ENCODE results near the gene MIB1.

DNA sequence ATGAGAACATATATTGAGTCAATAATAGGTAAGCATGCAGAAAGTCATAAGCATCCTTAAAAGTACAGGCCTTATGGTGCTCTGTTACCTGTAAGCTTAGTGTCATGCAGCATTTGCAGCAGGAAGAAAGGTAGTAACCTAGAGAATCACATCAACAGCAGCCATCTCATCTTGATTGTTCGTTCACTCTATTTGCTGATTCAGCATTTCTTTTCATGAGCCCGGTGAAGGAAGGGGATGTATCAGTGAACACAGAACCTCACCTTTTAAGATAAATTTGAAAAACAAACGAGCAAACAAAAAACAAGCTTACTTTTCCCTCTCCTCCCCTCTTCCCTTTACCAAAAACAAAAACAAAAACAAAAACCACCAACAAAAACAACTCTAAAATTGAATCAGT is 89.9 kb downstream of the MIB1 start:
- TF ChIP-seq, protein P1, sequence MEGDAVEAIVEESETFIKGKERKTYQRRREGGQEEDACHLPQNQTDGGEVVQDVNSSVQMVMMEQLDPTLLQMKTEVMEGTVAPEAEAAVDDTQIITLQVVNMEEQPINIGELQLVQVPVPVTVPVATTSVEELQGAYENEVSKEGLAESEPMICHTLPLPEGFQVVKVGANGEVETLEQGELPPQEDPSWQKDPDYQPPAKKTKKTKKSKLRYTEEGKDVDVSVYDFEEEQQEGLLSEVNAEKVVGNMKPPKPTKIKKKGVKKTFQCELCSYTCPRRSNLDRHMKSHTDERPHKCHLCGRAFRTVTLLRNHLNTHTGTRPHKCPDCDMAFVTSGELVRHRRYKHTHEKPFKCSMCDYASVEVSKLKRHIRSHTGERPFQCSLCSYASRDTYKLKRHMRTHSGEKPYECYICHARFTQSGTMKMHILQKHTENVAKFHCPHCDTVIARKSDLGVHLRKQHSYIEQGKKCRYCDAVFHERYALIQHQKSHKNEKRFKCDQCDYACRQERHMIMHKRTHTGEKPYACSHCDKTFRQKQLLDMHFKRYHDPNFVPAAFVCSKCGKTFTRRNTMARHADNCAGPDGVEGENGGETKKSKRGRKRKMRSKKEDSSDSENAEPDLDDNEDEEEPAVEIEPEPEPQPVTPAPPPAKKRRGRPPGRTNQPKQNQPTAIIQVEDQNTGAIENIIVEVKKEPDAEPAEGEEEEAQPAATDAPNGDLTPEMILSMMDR (IDR thresholded peaks at IDR 0.05): no peak
- TF ChIP-seq POLR2A (IDR thresholded peaks at IDR 0.05): no peak
